ENCODE data around the gene NDUFB8.
A peak's percentile ranks its signal among the peaks of the same experiment; 100 is the strongest.

NDUFB8 gene

GRCh38 chr10:100519311-100520051 lies 10.2 kb downstream of the NDUFB8 start, which contains the start of gene SEC31B:
Gene SEC31B (minus strand): TSS chr10:100519861. CDS start chr10:100516952, 2,909 bp downstream.
- no peaks in the 10 kb centered on the region for H3K27me3 ChIP-seq (replicated peaks)
- TF ChIP-seq CTCF (IDR thresholded peaks at IDR 0.05; ENCODE audit: low read depth, low read length, missing control alignments) = no peak
- DNase-seq = no peak
- H3K4me3 ChIP-seq (ENCODE audit: low read depth, low read length) = peak within 1 kb of the TSS; percentile 57
- peaks cover 4% of the 10 kb centered on the region for H3K36me3 ChIP-seq (replicated peaks)
- in situ Hi-C loops (cut with HindIII; ENCODE audit: low pct_ligation_motif_present, low sequenced_read_pairs) = loop anchor here (25.0 kb wide), 1 partner anchor 182 kb away; the partner anchor contains the start of genes PKD2L1 and SCD
- H3K27ac ChIP-seq = no peak within 1 kb of the TSS

- Histone ChIP-seq H3K4me3 (ENCODE audit: low read depth, low read length) (peak overlapping the region; percentile 57), H3K27me3 (replicated peaks) (no peaks in the 10 kb centered on the region), H3K27ac (no peak overlapping the region), H3K36me3 (replicated peaks) (no peaks in the 10 kb centered on the region)
- peak; percentile 78 for TF ChIP-seq CTCF (IDR thresholded peaks at IDR 0.05; ENCODE audit: low read depth, low read length, missing control alignments)
- peak; percentile 74 for DNase-seq
- in situ Hi-C loops (cut with HindIII; ENCODE audit: low pct_ligation_motif_present, low sequenced_read_pairs) = loop anchor here (25.0 kb wide), 1 partner anchor 182 kb away; the partner anchor contains the start of genes PKD2L1 and SCD
Observed at GRCh38 chr10:100518761-100519241, 10.9 kb downstream of the NDUFB8 start.

- no peaks in the 10 kb centered on the region for H3K36me3 ChIP-seq (replicated peaks)
- no peak overlapping the region for H3K27ac ChIP-seq
- H3K27me3 ChIP-seq (replicated peaks) = no peaks in the 10 kb centered on the region
- in situ Hi-C loops (cut with HindIII; ENCODE audit: low pct_ligation_motif_present, low sequenced_read_pairs) = loop anchor here (25.0 kb wide), 1 partner anchor 180 kb away; the partner anchor contains the start of genes PKD2L1 and SCD
- TF ChIP-seq CTCF (IDR thresholded peaks at IDR 0.05; ENCODE audit: low read depth, low read length, missing control alignments) = peak; percentile 53
- no peak overlapping the region for H3K4me3 ChIP-seq (ENCODE audit: low read depth, low read length)
- no peak for DNase-seq
Observed at GRCh38 chr10:100516847-100517246, 12.8 kb downstream of the NDUFB8 start.

- Histone ChIP-seq H3K27me3 (replicated peaks) (no peaks in the 10 kb centered on the region), H3K27ac (no peak overlapping the region), H3K36me3 (replicated peaks) (no peaks in the 10 kb centered on the region), H3K4me3 (ENCODE audit: low read depth, low read length) (no peak overlapping the region)
- no peak for DNase-seq
- in situ Hi-C loops (cut with HindIII; ENCODE audit: low pct_ligation_motif_present, low sequenced_read_pairs) = loop anchor here (25.0 kb wide), 1 partner anchor 178 kb away; the partner anchor contains the start of genes PKD2L1 and SCD
- TF ChIP-seq CTCF (IDR thresholded peaks at IDR 0.05; ENCODE audit: low read depth, low read length, missing control alignments) = no peak
Observed at GRCh38 chr10:100515612-100516011, 14.1 kb downstream of the NDUFB8 start.

- Histone ChIP-seq H3K27ac (no peak overlapping the region), H3K27me3 (replicated peaks) (no peaks in the 10 kb centered on the region), H3K36me3 (replicated peaks) (no peaks in the 10 kb centered on the region), H3K4me3 (ENCODE audit: low read depth, low read length) (no peak overlapping the region)
- in situ Hi-C loops (cut with HindIII; ENCODE audit: low pct_ligation_motif_present, low sequenced_read_pairs) = loop anchor here (25.0 kb wide), 1 partner anchor 173 kb away; the partner anchor contains the start of genes PKD2L1 and SCD
- no peak for TF ChIP-seq CTCF (IDR thresholded peaks at IDR 0.05; ENCODE audit: low read depth, low read length, missing control alignments)
- no peak for DNase-seq
Observed at GRCh38 chr10:100510533-100511308, 18.9 kb downstream of the NDUFB8 start.
